HG03280 (cell line): ENCODE data around the gene SYNE2.
"Not testable (repeated sequence)": the region's sequence is repeated elsewhere in the genome, so short reads cannot be mapped to it uniquely, and the experiment has no call there.

Experiments
- ATAC-seq: cut with Tn5 transposase; IDR thresholded peaks from one replicate; pipeline ENCODE4 v1.9.1; 2021; ENCODE audit warnings: mild to moderate bottlenecking, moderate library complexity; ENCODE audit not compliant: unreplicated experiment

SYNE2 gene

DNA sequence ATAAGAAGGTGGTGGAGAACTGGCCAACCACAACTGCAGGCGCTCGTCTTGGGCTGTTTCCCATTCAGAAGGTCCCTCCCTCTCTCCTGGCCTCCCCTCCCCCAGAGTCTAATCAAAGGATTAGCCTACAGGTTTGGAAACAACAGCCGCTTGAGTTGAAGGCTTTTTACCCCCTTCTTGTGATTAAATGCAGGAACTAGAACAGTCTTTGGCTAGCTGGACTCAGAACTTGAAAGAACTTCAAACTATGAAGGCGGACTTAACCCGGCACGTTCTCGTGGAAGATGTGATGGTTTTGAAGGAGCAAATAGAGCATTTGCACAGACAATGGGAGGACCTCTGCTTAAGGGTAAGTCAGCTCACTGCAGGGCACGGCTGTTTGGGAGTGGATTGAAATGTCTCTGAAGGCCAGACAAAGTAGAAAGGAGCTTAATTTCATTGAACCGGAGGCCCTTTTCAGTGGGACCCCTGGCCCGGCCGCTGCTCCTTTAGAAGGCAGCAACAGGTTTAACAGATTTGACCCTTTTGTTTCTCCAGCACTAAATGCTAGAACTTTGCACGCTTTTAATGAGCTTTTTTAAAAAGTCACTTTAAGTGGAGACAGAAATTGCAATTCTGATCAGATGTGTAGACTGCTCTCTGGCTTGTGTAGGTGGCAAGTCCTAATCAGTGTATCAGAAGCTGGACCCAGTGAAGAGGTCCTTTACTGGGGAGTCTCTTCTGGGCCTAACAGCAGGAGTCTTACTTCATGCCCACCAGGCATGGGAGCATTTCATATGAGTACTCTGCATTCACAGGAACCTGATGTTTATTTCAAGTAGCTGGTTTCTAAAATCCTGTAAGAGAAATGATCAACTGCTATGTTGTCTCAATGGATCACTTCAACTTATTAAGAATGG, 333.7 kb downstream of the SYNE2 start:
- no peak for ATAC-seq

DNA sequence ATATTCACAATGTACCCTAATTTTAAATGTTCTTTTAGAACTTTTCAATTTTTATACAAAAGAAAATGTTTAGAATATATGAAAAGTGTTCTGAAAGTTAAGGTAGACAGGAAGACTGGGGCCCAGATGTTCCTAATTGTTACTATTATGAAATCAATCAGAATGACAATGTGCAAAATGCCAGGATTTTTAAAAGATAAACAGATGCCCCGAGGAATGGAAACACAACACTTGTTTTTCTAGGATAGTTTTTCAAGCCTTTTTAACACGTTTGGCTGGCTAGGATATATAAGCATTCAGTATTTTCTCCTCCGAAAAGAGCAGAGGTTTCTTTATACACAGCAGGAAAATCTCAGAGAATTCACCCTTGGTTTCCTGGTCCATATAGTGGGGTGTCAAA, 334.5 kb downstream of the SYNE2 start:
- no peak for ATAC-seq

DNA sequence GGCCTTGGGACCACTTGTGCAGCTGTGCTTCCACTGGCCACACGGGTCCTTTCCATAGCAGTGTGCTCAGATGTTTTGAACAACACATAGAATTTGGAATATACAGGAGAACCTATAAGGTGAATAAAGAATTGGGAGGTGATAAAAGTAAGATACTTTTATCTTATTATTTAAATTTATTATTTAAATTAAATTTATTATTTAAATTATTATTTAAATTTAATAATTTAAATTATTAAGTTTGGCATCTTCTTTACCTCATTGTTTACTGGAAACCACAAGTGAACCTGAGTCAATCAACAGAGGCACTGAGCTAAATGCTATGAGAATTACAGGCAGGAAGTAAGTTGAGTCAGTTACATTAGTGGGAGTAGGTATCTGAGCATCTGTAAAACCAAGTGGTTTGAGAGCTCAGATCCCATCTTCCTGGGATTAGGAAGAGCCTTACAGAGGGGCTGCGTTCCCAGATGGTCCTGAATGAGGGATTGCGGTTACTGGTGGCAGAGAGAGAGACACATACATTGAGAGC, 338.2 kb downstream of the SYNE2 start:
- ATAC-seq = no peak

DNA sequence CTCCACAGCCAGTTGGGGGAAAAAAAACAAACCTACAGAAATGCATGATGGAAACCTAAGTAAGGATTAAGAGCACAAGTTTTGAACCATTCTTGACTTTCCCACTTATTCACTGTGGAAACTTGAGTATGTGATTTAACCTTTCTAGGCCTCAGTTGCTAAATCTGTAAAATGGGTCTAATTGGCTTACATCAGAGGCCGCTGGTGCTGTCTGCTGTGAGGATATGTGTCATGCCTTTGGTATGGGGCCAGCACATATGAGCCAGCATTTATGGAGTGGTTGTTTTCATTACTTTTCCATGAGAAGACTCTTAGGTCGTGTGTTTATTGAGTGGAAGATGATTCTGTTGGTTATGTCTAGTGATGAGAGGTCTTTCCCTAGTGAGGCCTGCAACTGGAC, 339.0 kb downstream of the SYNE2 start:
- ATAC-seq = no peak

DNA sequence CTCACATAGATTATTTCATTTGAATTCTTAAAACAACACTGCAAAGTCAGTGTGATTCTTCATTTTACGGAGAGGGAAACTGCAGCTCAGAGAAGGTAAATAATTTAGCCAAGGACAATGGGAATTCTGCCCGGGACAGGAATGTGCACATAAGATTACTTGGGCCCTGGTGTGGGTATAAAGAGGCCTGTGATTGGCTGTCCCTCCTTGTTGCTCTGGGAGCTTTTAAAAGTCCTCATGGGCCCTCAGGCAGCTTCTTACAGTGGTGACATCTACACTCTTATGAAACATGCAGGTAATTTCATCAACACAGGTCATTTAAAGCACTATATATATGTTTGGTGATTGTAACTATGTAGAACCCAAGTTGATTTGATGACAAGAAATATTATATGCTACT, 341.0 kb downstream of the SYNE2 start:
- ATAC-seq = no peak

DNA sequence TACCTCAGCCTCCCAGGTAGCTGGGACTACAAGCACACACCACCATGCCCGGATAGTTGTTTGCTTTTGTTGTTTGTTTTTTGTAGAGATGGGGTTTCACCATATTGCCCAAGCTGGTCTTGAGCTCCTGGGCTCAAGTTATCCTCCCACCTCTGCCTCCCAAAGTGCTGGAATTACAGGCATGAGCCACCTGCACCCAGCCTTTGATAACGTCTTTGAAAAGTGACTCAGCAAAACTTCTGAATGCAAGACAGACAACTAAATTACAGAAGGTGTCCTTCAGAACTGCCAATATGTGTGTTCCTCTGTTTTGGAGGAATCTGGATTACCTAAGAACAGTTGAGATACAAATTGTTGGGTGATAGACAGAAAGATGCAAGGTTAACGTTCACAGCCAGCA, 341.6 kb downstream of the SYNE2 start:
- ATAC-seq = no peak

DNA sequence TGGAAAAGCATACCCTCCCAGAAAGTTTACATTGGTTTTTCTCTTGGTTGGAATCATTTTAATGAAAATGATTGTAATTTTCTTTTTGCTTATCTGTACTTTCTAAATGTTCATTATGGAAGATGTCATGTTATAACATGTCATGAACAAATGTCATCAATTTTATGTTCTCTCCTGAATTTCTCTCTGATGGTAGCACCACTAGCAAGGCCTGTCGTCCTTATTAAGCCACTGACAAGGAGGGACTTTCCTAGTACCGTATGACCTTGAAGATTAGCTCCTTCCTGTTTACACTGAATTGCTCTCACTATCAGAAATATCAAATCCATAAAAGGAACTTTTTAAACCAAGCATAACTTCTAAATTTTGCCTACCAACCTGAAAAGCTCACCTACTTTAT, 342.4 kb downstream of the SYNE2 start:
- no peak for ATAC-seq

DNA sequence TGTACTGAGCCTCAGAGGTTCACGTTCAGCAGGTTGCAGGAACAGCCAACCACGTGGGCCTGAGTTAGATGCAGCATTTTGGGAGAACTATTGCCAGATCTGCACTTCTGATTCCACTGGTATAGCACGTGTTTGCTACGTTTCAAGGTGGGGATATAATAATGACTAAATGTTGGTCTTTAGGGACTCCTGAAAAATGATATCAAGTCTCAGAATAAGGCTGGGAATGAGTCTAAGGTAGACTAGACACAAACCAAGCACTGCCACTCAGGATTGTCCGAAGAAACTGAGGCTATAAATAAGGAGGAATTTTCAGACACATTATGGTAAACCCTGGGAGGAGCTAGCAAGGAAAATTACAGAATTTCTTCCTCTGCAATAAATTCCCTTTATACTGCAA, 343.3 kb downstream of the SYNE2 start:
- no peak for ATAC-seq

DNA sequence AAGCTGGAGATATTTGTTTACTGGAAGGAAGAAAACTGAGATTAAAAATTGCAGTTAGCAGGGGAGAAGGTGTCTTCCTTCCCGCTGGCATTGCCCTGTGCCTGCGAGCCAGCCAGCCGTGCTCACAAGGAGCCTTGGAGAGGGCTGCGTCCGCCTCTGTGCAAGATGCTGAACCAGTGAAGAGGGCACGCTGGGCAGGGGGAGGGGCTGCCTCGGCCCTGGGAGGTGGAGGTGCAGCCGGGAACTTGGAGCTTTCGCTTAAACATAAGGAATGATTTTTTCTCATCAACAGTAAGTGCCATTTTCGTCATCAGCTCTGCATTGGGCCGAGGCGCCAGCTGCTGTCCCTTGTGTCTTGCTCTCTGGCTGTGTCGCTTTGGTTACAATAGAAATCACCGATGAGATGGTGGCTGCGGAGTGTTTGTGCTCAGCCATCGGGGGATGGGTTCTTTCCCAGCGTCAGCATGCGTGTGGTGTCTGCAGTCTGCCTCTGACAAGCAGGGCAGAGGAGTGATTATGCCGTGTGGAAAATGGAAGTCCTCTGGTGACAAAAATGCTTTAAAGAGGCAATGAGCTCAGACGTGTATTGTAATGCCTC, 344.1 kb downstream of the SYNE2 start:
- no peak for ATAC-seq

DNA sequence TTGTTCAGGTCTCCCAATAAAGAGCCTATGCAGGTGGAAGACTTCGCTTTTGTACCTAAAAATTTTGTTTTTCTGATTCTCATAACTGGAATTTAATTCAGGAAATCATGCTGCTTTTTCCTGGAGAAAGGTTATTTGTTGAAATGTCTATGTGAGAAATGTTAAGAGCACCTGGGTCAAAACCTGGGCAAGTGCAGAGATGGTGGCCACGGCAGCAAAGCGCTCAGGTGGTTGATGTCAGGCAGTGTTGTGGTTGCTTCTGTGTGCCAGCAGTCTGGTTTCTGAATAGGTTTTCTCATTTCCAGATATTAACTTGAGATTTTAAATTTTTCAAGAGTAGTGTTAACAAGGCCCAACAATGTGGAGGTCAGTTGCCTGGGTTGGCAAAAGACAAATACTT, 345.2 kb downstream of the SYNE2 start:
- ATAC-seq = no peak

DNA sequence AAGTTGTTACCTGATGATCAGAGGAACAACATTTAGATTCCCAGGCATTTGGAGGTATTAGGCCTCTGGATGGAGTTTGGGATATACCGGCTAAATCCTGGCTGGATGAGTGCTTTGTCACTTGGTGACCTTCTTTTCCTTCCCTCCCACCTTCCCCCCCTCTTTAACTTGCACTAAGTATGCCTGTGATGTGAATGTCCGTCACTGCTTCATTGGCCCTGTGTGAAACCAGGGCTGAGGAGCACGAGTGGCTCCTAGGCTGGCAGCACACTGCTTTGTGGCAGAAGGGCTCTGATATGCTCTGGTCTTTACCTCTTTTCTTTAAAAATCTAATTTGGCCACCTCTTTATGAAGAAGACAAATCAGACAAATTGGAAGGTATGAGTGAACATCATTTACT, 345.7 kb downstream of the SYNE2 start:
- no peak for ATAC-seq

DNA sequence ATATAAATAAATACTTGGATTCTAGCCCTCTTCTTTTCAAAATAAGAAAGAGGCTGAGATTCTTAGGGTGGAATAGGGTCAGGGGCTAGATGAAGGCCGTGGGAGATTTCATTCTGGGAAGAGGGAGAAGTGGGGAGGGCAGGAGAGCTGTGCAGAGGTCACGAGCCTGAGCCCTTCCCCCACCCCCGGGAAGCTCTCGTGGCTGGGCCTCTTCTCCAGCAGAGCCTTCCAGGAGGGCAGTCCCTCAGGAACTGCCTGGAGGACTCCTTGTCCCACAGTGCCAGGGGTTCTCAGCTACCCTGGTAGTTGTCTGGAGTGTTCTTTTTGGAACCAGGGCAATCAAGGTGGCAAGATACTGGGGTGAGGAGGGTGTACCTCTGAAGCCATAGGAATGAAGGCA, 347.4 kb downstream of the SYNE2 start:
- no peak for ATAC-seq

DNA sequence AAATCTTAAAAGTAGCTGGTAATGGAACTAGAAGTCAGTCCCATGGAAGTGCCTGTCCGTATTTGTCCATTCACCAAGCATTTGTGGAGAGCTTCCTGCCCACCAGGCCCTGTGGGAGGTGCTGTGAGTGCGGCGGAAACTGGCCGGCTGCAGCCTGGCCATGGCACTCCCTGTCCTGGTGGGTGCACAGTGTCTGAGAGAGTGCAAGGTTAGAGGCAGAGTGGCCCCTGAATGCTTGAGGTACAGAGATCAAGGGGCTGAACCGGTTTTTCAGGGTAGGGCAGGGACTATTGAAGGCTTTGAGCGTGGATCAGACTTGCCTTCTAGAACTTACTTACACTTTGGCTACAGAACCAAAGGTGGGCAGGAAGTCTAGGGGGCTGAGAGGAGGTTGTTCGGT, 348.5 kb downstream of the SYNE2 start:
- ATAC-seq = no peak

DNA sequence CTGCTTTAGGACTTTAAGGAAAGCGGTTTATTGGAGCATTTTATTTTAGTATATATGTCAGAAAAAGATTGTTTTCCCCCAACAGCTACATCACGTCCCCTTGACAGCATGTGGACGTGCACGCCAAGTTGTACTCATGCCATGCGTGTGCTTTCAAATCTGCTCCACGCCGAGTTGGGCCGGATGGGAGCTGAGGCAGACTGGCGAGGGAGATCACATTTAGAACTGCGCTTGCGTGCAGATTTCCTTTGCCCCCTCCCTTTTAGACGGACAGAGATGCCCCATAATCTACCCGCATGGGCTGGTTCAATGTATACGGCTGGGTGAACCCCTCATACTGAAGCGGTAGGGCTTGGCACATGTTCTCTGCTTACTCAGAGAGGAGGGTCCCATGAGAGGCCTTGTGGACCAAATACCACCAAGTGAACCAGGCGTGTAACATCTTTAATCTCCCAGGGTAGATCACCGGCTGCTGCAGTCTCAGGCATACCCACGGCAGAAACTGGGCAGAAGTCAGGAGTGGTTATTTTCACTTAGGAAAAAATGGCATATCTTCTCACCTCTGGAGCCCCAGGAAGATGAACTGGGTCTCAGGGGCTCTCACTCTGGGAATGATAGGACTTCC, 349.2 kb downstream of the SYNE2 start:
- no peak for ATAC-seq

DNA sequence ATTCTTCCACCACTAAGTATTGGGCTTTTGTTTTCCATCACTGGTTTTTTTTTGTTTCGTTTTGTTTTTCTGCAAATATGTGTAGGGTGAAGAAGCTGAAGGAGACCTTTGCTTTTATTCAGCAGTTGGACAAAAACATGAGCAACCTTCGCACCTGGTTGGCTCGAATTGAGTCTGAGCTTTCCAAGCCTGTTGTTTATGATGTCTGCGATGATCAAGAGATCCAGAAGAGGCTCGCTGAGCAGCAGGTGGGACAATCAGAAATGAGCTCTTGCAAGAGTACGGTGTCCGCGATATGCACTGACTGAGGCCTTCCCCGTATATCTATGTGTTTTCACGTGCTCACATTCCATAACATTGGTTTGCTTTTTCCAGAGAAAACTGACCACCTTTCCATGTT, 349.9 kb downstream of the SYNE2 start:
- ATAC-seq = no peak

DNA sequence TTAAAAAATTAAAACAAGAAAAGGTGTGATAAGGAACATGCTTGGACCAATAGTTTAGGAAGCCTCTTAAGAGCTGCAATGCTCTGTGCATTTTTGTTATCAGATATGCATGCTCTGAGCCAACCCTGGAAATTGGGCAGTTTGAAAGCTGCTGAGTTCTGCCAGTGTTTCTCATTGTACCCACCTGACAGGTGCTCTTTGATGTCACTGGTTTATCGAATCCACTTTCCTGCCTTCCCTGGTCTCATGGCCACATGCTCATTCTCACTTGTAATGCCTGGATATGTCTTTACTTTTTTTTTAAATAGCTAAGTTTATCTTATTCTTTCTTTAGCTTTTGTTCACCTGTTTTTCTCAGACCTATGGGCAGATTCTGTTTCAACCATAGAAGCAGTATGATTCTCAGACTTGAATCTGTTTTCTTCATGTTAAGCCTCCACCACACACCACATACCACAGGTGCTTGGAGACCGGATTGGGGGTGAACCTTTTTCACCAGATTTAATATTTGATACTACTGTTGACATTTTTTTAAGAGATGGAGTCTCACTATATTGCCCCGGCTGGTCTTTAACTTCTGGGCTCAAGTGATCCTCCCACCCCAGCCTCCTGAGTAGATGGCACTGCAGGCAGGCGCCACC, 350.7 kb downstream of the SYNE2 start:
- ATAC-seq = no peak

DNA sequence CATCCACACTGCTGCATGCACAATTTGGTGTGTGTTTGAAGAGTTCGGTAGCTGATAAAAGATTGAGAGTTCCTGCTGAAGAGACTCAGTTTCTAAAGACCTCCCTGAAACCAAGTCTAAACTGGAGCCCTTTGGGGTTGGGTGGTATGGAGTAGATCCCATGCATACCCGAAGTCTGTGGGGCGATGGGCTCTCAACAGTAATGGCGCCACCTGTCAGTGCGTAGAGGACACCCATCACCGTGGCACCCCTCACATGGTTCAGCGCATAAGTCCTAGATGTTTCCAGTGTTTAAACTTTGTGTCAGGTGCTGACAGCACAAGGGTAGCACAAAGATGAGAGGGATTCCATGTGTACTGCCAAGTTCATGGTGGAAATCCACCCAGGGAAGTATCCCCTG, 355.5 kb downstream of the SYNE2 start:
- no peak for ATAC-seq

DNA sequence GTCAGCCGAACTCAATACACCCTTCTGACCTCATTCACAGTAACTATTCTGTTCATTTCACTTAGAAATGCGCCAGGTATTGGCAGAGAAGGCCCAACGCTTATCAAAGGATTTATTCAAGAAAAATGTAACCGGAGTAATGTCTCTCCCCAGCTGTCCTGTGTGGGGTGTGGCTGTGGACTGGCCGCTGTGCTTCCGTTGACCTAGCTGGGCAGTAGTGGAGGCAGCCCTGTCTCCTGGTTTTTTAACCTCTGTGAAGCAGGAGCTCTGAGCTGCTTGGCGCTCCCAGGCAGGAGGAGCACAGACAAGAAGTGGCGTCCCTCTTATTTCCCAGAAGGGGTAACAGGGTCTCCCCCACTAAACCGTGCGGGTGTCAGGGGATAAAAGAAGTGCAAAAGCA, 356.2 kb downstream of the SYNE2 start:
- ATAC-seq = no peak

DNA sequence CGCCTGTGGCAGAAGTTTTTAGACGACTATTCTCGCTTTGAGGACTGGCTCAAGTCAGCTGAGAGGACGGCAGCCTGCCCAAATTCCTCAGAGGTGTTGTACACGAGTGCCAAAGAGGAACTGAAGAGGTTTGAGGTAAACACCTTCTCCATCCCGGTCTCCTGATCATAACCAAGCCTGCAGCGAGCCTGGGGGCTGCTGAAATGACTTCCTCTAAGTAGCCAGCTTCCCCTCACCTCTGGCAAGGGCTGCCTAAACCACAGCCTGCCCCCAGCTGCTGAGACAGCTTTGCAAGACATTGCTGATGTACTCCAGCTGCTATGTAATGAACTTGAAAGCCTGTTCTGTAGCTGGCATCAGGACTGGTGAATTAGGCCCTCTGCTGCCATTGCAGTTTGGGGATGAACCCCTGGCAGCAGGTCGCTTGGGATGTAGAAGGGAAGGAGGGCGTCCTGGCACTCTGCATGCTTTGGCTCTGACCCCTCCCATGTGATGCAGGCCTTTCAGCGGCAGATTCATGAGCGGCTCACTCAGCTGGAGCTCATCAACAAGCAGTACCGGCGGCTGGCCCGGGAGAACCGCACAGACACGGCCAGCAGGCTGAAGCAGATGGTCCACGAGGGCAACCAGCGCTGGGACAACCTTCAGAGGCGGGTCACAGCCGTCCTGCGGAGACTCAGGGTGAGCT, 356.8 kb downstream of the SYNE2 start:
- no peak for ATAC-seq

DNA sequence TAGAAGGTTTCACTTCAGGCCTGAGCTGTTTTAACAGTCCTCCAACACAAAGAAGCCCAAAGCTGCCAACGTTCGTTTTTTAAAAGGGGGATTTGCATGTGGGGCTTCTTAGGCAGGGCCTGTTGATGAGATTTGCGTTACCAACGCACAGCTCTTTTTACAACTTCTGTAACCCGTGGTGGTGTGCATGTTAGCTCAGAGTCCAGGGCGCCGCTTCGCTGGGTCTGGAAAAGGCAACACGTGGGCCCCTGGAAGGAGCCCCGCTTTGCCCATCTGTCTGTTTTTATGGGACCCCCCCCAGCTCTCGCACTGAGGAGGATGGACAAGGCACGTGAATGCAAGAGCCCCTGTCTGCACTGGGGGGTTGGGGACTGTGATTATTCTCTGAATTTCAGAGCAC, 357.4 kb downstream of the SYNE2 start:
- no peak for ATAC-seq

DNA sequence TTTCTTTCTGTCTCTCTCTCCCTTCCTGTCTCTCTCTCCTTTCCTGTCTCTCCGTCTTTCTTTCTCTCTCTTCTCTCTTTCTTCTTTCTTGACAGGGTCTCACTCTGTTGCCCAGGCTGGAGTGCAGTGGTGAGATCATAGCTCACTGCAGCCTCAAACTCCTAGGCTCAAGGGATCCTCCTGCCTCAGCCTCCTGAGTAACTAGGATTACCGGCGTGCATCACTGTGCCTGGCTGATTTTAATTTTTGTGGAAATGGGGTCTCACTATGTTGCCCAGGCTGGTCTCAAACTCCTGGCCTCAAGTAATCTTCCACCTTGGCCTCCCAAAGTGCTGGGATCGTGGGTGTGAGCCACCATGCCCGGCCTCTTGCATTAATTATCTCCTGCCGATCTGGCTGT, 358.1 kb downstream of the SYNE2 start:
- ATAC-seq = not testable (repeated sequence)
